Panc1 (cell line): ENCODE results near the gene DOK7. TPM values are rescaled to one million over a fixed set of nuclear protein-coding genes. Genes with fewer than 3 reads are reported as not detected.

ENCODE experiments used
- ATAC-seq: fragments of 200-7000 bp; cut with Tn5 transposase; 2 replicates; pipeline ENCODE4 v1.9.1; 2020; ENCODE audit warnings: mild to moderate bottlenecking, moderate library complexity
- BruUV-seq: library from RNA; stranded (reverse); fragments of 400-500 nt; replicated peaks from 2 replicates; lab custom pipeline; 2021; lab: Mats Ljungman, UMichigan
- CTCF ChIA-PET: fragments of 300-600 bp; sonication (Branson Sonifier 250); formaldehyde crosslinking; loops from one replicate; lab custom pipeline; 2022; ENCODE audit warnings: antibody characterized with exemption; lab: Charles Lee
- POLR2A ChIA-PET: fragments of 300-600 bp; sonication (Branson Sonifier 250); formaldehyde crosslinking; loops from one replicate; lab custom pipeline; 2022; ENCODE audit warnings: antibody characterized with exemption; lab: Charles Lee
- DNase-seq: peaks from one replicate; pipeline ENCODE4 v3.0.0-alpha.2; 2010; ENCODE audit warnings: low read depth, low spot score
- H3K27ac ChIP-seq: 2 replicates; pipeline ENCODE4 v1.5.1; 2011; ENCODE audit warnings: mild to moderate bottlenecking, low read length, inconsistent platforms
- H3K27me3 ChIP-seq: fragments of 200-500 bp; sonication (Bioruptor generic); 2 replicates; pipeline ENCODE4 v1.6.0; 2014; ENCODE audit warnings: low read length, inconsistent platforms; ENCODE audit not compliant: control insufficient read depth, insufficient read depth
- H3K36me3 ChIP-seq: fragments of 200-500 bp; sonication (Bioruptor generic); 2 replicates; pipeline ENCODE4 v1.5.1; 2014; ENCODE audit warnings: inconsistent platforms, mild to moderate bottlenecking, low read length, moderate library complexity; ENCODE audit not compliant: control insufficient read depth, insufficient read depth
- H3K4me1 ChIP-seq: 2 replicates; pipeline ENCODE4 v1.5.1; 2011; ENCODE audit warnings: inconsistent platforms, mild to moderate bottlenecking, low read length, moderate library complexity; ENCODE audit not compliant: control insufficient read depth, insufficient read depth
- H3K4me3 ChIP-seq, 2 experiments: 2 replicates each; pipeline ENCODE4 v1.5.1; 2011 to 2012; ENCODE audit warnings: low read depth in 2 of 2, low read length in 2 of 2, mild to moderate bottlenecking in 2 of 2, inconsistent platforms in 1 of 2, moderate library complexity in 1 of 2
- H3K9me3 ChIP-seq: fragments of 200-500 bp; sonication (Bioruptor generic); 2 replicates; pipeline ENCODE4 v1.5.1; 2014; ENCODE audit warnings: low read depth, mild to moderate bottlenecking, inconsistent platforms, low read length, moderate library complexity; ENCODE audit not compliant: control insufficient read depth, insufficient read depth
- CTCF ChIP-seq: fragments of 450-650 bp; IDR thresholded peaks from 2 replicates; pipeline ENCODE4 v1.5.1; 2017; ENCODE audit warnings: mild to moderate bottlenecking
- POLR2AphosphoS5 ChIP-seq: IDR thresholded peaks from 2 replicates; pipeline ENCODE4 v1.6.1; 2012; ENCODE audit warnings: mild to moderate bottlenecking, low read depth, low read length, moderate library complexity
- REST ChIP-seq, 2 experiments: IDR thresholded peaks; 2 replicates each; pipeline ENCODE4 v1.6.1; 2011 to 2012; ENCODE audit warnings: low read depth in 2 of 2, control low read depth in 1 of 2, low read length in 1 of 2, mild to moderate bottlenecking in 1 of 2, moderate library complexity in 1 of 2; ENCODE audit not compliant: insufficient read depth in 1 of 2
- SIN3A ChIP-seq: IDR thresholded peaks from 2 replicates; pipeline ENCODE4 v1.6.1; 2012; ENCODE audit warnings: low read depth, mild to moderate bottlenecking, low read length, moderate library complexity, borderline replicate concordance; ENCODE audit not compliant: insufficient read depth
- TCF7L2 ChIP-seq: IDR thresholded peaks from 2 replicates; pipeline ENCODE4 v1.6.1; 2011; ENCODE audit warnings: mild to moderate bottlenecking, low read depth, low read length, inconsistent platforms
- in situ Hi-C: cut with HindIII; loops from 2 replicates; pipeline ENCODE4 v1.10.0; 2016; ENCODE audit warnings: low sequenced_read_pairs, low pct_unique_long_range_greater_than_20kb
- intact Hi-C: fragments of 100-400 bp; cut with micrococcal nuclease; formaldehyde crosslinking; loops from one replicate; pipeline ENCODE4 v1.10.0; 2022; ENCODE audit not compliant: unreplicated experiment
- total RNA-seq: library from RNA; stranded (reverse); gene quantifications from one replicate; pipeline ENCODE4 v1.2.1, GENCODE V29; 2021; ENCODE audit not compliant: unreplicated experiment

DOK7 gene
- total RNA-seq, 1 experiment from 2014 or later: 2.4 TPM

GRCh38 chr4:3493720-3494461 is 30.8 kb downstream of the DOK7 start:
- Histone ChIP-seq H3K4me1 (no peaks in the 10 kb centered on the region), H3K4me3 (no peak overlapping the region), H3K27ac (no peak overlapping the region), H3K36me3 (no peaks in the 10 kb centered on the region), H3K9me3 (no peaks in the 10 kb centered on the region), H3K27me3 (no peaks in the 10 kb centered on the region)
- ATAC-seq (no peak), DNase-seq (no peak)
- no peak for TF ChIP-seq SIN3A
- no peak for TF ChIP-seq TCF7L2
- TF ChIP-seq REST (IDR thresholded peaks at IDR 0.05; ENCODE audit: insufficient read depth in 1 of 2, low read depth in 2 of 2, low read length in 1 of 2): no peak
- no peak for TF ChIP-seq POLR2AphosphoS5
- TF ChIP-seq CTCF: no peak
- POLR2A ChIA-PET: no interaction called here
- no TSS peak for BruUV-seq
- CTCF ChIA-PET: no interaction called here
- in situ Hi-C loops (no loop called here), intact Hi-C loops (no loop called here)

- in situ Hi-C loops (no loop called here), intact Hi-C loops (no loop called here)
- Histone ChIP-seq H3K27me3 (no peaks in the 10 kb centered on the region), H3K9me3 (no peaks in the 10 kb centered on the region), H3K4me3 (no peak overlapping the region), H3K27ac (no peak overlapping the region), H3K36me3 (no peaks in the 10 kb centered on the region), H3K4me1 (no peaks in the 10 kb centered on the region)
- DNase-seq (no peak), ATAC-seq (no peak)
- BruUV-seq: no TSS peak
- TF ChIP-seq REST (IDR thresholded peaks at IDR 0.05; ENCODE audit: insufficient read depth in 1 of 2, low read depth in 2 of 2, low read length in 1 of 2) (no peak), TCF7L2 (no peak), POLR2AphosphoS5 (no peak), SIN3A (no peak), CTCF (no peak)
- CTCF ChIA-PET: no interaction called here
- POLR2A ChIA-PET: no interaction called here
Observed at GRCh38 chr4:3494462-3494871, 31.4 kb downstream of the DOK7 start.
